Measurements from ENCODE around the gene JPH3. TPM values are rescaled to one million over a fixed set of nuclear protein-coding genes. Genes with fewer than 3 reads are reported as not detected.
"Not testable (repeated sequence)": the region's sequence is repeated elsewhere in the genome, so short reads cannot be mapped to it uniquely, and the experiment has no call there.

The JPH3 gene
- total RNA-seq, 1 experiment from 2014 or later = 2.6 TPM

DNA sequence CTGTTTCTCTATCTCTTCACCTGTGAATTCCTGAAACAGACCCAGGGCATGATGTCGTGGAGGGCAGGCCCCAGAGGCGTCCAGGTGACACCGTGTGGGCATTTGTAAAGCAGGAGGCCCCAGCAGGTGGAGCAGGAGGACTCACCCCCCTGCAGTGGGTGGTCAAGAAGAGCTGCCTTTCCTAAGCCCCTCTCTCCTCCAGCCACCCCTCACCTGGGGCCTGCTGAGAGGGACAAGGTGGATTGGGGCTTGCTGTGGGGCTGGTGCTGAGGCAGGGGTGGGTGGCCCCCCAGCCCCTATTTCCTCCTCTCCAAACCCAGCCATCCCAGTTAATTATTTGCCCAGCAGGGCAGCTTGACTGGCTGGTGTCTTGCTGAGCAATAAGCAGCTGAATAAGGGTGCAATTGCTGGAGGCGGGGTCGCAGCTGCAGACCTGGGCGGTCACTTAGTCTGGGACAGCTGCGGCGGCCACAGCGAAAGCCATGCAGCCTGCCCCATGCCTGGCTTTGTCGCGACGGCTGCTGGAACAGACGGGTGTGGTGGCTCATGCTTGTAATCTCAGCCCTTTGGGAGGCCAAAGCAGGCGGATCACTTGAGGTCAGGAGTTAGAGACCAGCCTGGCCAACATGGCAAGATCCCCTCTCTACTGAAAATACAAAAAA is 56.4 kb downstream of the JPH3 start:
- DNase-seq (ENCODE audit: low read depth, low spot score) = no peak
- in situ Hi-C loops (cut with HindIII; ENCODE audit: low pct_unique_long_range_greater_than_20kb, low sequenced_read_pairs) = no loop called here

DNA sequence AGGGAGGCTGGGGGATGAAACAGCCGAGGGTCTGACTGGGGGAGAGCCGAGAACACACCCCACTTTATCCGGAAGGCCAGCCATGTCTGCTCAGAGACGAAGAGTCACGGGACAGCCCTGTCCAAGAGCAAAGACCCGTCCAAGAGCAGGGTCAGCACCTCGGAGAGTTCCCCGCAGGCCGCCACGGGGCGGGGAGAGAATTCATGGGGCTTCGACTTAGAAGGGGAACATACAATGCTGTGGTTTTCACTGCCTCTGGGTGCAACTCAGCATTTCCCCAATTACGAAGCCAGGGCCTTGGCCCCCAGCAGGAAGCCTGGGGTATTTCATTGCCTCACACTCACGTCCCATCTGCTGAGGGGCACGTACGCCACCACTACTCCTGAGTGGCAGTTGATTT is 59.3 kb downstream of the JPH3 start:
- no peak for DNase-seq (ENCODE audit: low read depth, low spot score)

DNA sequence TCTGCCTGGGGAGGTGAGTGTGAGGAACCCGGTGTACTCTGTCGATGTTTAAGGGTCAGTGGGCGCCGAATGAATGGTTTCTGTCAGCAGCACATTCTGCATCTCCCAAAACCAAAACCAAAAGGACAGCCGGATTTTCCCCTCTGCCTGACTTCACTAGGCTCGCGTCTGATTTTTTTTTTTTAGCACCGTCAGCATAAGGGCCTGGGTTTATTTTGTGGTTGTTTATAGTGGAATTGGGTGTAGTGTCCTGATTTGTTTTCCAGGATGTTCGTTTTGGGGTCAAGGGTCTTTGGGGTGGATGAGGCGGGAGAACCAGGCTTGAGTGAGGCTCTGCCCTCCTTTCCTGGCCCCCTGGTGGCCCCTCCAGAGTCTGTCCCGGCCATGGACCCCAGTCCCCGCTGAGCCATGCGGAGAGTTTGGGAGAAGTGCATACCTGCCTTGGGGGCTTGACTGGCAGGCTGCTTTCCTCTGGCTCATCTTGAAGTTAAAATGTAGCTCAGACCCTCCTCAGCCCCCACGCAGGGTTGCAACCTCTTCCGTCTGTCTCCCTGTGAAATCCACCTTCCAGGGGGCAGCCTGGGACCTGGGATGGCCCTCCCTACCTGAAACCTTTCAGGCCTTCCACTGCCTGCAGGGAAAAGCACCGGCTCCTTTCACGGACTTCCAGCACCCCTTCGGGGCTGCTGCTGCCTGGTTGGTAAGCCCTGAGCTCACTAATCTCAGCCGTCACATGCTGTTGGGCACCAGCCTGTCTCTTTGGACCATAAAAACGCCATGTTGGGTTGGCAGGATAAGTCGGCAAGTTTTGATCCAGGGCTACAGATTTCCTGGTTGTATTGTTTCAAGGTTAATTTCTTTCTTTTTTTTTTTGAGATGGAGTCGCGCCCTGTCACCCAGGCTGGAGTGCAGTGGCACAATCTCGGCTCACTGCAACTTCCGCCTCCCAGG is 60.2 kb downstream of the JPH3 start:
- in situ Hi-C loops (cut with HindIII; ENCODE audit: low pct_unique_long_range_greater_than_20kb, low sequenced_read_pairs) = no loop called here
- no peak for DNase-seq (ENCODE audit: low read depth, low spot score)

More for the DNA sequence above, 59.3 kb downstream of the JPH3 start:
- in situ Hi-C loops (cut with HindIII; ENCODE audit: low pct_unique_long_range_greater_than_20kb, low sequenced_read_pairs) = no loop called here

DNA sequence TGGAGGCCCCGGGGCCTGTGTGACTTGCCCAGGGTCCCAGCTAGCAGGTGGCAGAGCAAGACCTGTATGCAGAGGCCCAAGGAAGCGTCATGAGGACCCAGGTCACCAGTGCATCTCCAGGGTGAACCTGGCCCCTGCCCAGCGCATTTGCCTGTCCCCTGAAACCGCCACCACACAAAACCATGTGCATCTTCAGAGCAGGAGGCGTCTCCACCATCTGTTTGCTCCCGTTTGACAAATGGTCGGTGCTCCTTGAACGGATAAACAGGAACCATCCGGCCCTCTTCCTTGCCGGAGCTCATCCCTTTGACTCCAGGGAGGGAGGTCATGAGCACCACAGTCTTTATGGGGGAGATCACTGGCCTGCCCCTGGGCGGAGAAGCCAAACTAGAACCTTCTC is 62.5 kb downstream of the JPH3 start:
- no peak for DNase-seq (ENCODE audit: low read depth, low spot score)
- in situ Hi-C loops (cut with HindIII; ENCODE audit: low pct_unique_long_range_greater_than_20kb, low sequenced_read_pairs) = no loop called here

DNA sequence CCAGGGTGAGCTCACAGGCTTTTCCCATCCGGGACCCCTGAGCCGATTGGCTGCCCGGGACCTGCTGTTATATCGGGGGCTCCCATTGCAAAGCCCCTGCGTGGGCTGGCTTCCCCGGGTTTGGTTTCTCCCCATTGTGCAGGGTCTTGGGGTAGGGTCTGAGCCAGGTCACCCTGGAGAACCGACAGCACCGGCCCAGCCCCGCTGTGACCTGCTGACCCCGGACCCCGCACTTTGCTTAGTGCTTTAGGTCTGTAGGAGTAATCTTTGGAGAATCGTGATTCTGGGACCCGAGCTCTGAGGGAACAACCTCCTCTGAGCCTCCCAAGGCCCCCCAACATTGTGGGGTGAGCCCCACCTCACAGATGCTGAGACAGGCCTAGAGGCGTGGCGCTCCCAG is 62.9 kb downstream of the JPH3 start:
- no peak for DNase-seq (ENCODE audit: low read depth, low spot score)
- in situ Hi-C loops (cut with HindIII; ENCODE audit: low pct_unique_long_range_greater_than_20kb, low sequenced_read_pairs) = no loop called here

DNA sequence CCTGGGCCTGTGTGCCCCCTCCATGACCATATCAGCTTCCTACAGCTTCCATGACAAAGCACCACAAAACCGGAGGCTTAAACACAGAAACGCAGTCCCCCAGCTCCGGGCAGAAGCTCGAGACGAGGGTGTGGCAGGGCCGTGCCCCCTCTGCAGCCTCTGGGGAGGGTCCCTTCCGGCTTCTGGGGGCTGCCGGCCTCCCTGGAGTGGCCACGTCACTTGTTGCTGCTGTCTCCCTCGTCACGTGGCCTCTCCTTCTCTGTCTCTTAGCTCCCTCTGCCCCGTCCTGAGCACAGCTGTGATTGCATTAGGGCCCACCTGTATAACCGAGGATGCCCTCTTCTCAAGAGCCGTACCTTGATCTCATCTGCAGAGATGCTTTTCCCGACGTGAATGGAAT is 64.6 kb downstream of the JPH3 start:
- in situ Hi-C loops (cut with HindIII; ENCODE audit: low pct_unique_long_range_greater_than_20kb, low sequenced_read_pairs) = no loop called here
- DNase-seq (ENCODE audit: low read depth, low spot score) = no peak

DNA sequence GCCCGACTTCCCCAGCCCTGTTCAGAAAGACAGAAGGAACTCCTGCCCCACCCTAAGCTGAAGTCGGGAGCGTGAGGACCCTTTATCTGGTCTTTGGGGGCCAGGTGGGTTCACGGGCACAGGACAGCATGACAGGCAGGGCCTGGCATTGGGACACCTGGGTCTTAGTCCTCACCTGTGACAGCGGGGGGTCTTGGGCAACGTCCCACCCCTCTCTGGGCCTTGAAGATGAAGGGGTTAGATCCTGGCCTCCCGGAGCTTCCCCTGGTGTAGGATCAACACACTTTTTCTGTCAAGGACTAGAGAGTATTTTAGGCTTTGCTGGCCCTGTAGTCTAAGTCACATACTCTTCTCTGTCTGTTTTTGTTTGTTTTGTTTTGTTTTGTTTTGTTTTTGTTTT is 65.1 kb downstream of the JPH3 start:
- in situ Hi-C loops (cut with HindIII; ENCODE audit: low pct_unique_long_range_greater_than_20kb, low sequenced_read_pairs) = no loop called here
- no peak for DNase-seq (ENCODE audit: low read depth, low spot score)

DNA sequence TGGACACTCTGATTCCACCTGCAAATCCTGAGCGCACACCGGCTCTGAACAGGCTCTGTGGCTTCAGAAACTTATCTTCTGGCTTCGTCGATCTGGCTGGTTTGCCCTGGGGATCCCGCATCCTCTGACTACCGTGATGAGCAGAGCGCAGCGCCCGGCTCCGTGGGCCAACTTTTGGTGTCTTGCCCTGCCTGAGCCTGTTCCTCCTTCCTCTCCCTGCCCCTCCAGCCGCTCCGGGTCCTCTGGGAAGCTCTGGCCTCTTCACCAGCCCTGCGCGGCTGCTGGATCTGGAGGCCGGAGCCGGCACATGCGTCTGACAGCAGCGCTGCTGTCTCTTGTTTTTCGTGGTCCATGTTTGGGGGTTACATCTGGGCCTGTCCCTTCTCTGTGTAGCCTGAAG is 65.6 kb downstream of the JPH3 start:
- in situ Hi-C loops (cut with HindIII; ENCODE audit: low pct_unique_long_range_greater_than_20kb, low sequenced_read_pairs) = no loop called here
- no peak for DNase-seq (ENCODE audit: low read depth, low spot score)

DNA sequence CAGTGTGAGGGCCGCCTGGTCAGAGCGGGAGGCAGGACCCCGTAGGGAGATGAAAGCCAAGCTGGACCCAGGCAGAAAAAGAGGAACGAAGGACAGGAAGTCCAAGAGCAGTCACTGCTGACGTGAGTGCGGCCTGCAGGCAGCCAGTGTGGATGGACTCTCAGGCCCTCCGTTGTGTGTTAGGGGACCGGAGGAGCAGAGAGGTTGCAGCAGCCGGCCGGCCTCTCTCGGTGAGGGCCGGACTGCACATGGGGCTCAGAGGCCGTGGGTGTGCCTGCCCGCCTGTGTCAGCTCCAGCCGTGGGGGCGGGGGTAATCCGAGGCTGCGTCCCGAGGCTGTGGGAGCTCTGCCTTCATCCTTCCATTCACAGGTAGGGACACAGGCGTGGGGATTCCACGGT is 67.4 kb downstream of the JPH3 start:
- DNase-seq (ENCODE audit: low read depth, low spot score) = no peak
- in situ Hi-C loops (cut with HindIII; ENCODE audit: low pct_unique_long_range_greater_than_20kb, low sequenced_read_pairs) = no loop called here

DNA sequence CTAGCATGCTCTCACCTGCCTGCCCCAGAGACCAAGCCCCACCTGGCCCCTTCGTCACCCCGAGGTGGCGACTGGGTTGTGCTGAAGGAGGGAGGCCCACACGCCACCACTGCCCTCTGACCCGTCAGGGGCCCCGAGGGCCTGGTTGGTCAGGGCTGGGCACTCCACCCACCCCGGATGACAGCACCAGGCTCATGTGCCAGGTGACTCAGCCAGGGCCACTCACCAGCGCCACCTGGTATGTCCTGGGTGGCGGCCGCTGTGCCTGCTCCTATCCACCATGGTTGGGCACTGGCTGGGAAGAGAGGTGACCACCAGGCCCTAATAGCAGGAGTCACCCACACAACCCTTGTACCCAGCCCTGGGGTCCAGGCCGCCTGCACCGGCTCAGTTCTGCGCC is 68.9 kb downstream of the JPH3 start:
- no peak for DNase-seq (ENCODE audit: low read depth, low spot score)
- in situ Hi-C loops (cut with HindIII; ENCODE audit: low pct_unique_long_range_greater_than_20kb, low sequenced_read_pairs) = no loop called here

DNA sequence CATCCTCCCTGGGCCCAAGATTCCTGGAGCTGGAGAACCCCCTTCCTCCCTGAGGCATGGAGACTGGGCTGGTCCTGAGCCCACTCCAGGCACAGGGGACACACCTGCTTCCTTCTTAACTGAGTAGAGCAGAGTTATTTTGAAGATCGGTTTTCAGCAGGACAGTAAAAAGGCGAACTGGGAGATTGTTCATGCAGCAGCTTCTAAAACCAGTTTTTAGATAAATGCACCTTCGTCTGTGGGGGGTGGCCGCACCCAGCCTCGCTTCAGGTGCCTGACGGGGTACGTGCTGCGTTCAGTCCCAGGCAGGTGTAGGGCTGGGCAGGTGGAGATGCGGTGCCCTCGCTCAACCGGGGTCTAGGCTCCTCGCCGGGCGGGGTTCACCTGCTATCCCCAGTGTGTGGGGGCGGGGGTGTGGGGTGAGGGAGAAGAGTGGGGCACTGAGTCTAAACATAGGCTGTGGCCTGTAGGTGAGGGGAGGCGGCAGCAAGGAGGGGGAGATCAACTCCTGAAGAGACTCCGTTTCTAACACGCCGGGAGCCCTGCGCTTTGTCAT is 69.5 kb downstream of the JPH3 start:
- DNase-seq (ENCODE audit: low read depth, low spot score) = no peak
- in situ Hi-C loops (cut with HindIII; ENCODE audit: low pct_unique_long_range_greater_than_20kb, low sequenced_read_pairs) = no loop called here

DNA sequence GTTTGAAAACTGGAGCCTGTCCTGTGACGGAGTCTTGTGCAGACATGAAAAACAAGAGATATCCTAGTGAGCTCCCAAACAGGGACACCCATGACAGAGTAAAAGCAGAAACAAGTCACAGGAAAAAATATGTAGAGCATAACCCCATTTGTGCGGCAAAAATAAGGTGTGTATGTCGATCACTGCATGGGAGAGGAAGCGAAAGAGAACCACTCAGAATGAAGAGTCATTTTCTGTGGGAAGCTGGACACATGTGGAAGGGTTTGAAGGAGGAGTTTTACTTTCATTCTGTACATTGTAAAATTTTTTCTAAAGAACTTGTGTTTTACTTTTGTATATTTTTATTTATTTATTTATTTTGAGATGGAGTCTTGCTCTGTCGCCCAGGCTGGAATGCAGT is 72.1 kb downstream of the JPH3 start:
- no peak for DNase-seq (ENCODE audit: low read depth, low spot score)
- in situ Hi-C loops (cut with HindIII; ENCODE audit: low pct_unique_long_range_greater_than_20kb, low sequenced_read_pairs) = no loop called here

DNA sequence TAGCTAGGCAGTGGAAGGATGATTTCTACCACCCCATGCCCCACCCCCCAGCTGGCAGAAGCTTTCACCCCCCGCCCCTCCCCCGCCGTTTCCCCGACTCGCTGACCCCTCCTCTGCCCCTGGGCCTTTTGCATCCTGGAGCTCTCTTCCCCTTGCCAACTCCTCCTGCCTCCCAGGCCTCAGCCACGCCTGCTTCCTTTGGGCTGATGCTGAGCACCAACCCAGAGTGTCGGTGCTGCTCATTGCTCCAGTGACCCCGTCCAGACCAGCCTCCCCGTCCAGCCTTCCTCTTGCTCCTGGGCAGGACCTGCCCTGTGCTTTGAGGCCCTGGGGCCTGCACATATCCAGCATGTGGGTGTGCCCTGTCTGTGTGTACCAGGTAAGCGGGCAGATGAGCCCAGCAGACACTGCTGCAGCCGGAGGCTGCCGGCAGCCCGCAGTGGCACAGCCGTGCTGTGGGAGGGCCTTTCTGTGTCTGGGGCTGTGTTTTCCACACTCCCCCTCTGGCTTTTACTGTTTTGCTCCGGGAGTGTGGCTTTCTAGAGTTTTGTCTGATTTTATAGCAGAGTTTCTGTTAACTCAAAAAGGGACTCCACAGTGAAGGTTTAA is 72.9 kb downstream of the JPH3 start:
- in situ Hi-C loops (cut with HindIII; ENCODE audit: low pct_unique_long_range_greater_than_20kb, low sequenced_read_pairs) = no loop called here

DNA sequence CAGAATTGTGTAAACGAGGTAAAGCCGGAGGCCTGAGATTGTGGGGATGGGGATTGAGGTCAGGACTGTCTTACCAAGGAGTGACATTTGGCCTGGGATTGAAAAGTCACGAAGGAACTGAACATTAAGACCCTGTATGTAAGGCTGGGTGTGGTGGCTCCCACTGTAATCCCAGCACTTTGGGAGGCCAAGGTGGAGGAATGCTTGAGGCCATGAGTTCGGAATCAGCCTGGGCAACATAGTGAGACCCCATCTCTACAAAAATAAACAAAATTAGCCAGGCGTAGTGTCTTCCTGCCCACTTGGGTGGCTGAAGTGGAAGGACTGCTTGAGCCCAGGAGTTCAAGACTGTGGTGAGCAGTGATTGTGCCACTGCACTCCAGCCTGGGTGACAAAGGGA is 75.5 kb downstream of the JPH3 start:
- DNase-seq (ENCODE audit: low read depth, low spot score) = no peak
- in situ Hi-C loops (cut with HindIII; ENCODE audit: low pct_unique_long_range_greater_than_20kb, low sequenced_read_pairs) = no loop called here

More for the DNA sequence above, 72.9 kb downstream of the JPH3 start:
- no peak for DNase-seq (ENCODE audit: low read depth, low spot score)

DNA sequence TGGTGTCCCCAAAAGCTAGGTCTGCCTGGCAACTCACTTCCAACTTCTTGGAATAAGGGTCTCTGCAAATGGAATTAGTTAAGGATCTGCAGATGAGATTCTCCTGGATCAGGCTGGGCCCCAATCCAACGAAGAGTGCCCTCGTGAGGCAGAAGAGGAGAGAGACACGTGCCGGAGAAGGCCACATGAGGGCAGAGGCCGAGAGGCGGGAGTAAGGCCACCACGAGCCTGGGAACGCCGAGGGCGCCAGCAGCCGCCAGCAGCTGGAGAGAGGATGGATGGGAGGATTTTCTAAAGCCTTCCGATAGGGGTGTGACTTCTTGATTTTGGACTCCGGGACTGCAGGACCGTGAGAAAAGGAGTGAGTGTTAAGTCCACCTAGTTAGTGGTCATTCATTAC is 76.3 kb downstream of the JPH3 start:
- DNase-seq (ENCODE audit: low read depth, low spot score) = no peak
- in situ Hi-C loops (cut with HindIII; ENCODE audit: low pct_unique_long_range_greater_than_20kb, low sequenced_read_pairs) = no loop called here

DNA sequence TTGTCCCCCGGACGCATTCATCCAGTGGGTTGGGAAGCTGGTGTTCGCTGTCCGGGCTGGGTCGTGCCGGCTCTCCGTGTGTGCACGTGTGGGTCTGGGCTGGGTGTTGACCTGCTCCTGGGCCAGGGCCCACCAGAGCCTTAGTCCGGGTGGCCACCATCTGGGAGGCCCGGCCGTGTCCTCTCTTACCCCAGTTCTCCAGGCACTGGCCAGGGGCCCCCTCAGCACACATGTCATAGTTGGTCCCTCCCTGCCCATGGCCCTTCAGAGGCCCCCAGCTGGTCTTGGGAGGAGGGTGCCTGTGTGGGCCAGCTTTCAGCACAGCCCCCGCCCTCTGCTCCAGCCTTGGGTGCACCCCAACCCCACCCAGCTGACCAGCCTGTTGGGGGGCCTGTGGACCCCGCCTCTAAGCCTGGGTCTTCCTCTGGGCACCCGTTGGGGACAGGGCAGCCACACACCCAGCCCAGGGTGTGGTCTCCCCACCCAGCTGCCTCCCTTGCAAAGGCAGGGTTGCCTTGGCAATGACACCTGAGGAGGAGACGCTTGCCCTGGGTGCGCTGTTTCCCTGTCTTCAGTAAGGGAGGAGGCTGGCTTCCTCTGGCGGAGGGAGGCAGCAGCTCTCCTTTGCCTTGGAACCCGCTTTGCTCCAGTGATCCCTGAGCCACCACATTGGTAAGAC is 77.4 kb downstream of the JPH3 start:
- DNase-seq (ENCODE audit: low read depth, low spot score) = no peak
- in situ Hi-C loops (cut with HindIII; ENCODE audit: low pct_unique_long_range_greater_than_20kb, low sequenced_read_pairs) = no loop called here

DNA sequence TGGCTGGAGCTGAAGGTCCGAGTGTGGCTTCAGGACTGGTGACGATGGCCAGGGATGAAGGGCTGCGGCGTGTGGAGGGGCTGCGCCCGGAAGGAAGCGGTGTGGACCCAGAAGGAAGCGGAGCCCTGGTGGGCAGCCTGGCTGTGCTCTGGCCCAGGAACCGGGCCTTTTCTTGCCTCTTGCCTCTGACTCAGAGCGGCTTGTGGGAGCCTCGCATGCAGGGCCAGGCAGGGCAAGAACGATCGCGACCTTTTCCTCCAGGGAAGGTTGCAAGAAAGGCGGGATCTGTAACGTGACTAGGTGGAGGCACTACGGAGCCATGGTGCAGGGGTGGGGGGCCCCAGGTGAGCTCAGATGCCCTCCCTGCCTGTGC is 78.0 kb downstream of the JPH3 start:
- no peak for DNase-seq (ENCODE audit: low read depth, low spot score)
- in situ Hi-C loops (cut with HindIII; ENCODE audit: low pct_unique_long_range_greater_than_20kb, low sequenced_read_pairs) = no loop called here

DNA sequence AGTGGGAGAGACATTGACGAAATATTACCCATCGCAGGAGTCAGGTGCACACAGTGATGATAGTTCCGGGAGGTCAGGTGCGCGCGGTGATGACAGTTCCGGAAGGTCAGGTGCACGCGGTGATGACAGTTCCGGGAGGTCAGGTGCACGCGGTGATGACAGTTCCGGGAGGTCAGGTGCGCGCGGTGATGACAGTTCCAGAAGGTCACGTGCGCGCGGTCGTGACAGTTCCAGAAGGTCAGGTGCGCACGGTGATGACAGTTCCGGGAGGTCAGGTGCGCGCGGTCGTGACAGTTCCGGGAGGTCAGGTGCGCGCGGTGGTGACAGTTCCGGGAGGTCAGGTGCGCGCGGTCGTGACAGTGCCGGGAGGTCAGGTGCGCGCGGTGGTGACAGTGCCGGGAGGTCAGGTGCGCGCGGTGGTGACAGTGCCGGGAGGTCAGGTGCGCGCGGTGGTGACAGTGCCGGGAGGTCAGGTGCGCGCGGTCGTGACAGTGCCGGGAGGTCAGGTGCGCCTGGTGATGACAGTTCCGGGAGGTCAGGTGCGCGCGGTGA is 78.8 kb downstream of the JPH3 start:
- in situ Hi-C loops (cut with HindIII; ENCODE audit: low pct_unique_long_range_greater_than_20kb, low sequenced_read_pairs); DNase-seq (ENCODE audit: low read depth, low spot score): not testable (repeated sequence)
